ENCODE measurements around the gene ADGRD1. TPM values are rescaled to one million over a fixed set of nuclear protein-coding genes. Genes with fewer than 3 reads are reported as not detected.
A peak's percentile ranks its signal among the peaks of the same experiment; 100 is the strongest.

Gene ADGRD1
- total RNA-seq, 4 donors from 2014 or later = 28.2 to 52.4 (median 41.8) TPM

- H3K4me3 ChIP-seq = no peak overlapping the region
- no peak overlapping the region for H3K27ac ChIP-seq (replicated peaks in 1 of 4)
- H3K36me3 ChIP-seq = no peaks in the 10 kb centered on the region
- peaks cover 0 to 30% (median 9%) of the 10 kb centered on the region in 4 donors for H3K9me3 ChIP-seq
- peaks cover 0 to 19% (median 0%) of the 10 kb centered on the region in 4 donors for H3K27me3 ChIP-seq
- intact Hi-C loops (cut with DNase I) = no loop called here
- H3K4me1 ChIP-seq = no peaks in the 10 kb centered on the region
- DNase-seq (ENCODE audit: extremely low spot score) = peak; percentile 53
- no peak for TF ChIP-seq POLR2A (IDR thresholded peaks at IDR 0.05; ENCODE audit: low read depth)
- TF ChIP-seq CTCF (IDR thresholded peaks at IDR 0.05) = no peak
- no peak for TF ChIP-seq EP300 (IDR thresholded peaks at IDR 0.05)
- no peak for TF ChIP-seq POLR2AphosphoS5 (IDR thresholded peaks at IDR 0.05)
- WGBS = 83% methylated on average over 1 of the region's 1 CpG
Observed at GRCh38 chr12:131177599-131177998, 223.9 kb downstream of the ADGRD1 start.

GRCh38 chr12:131187602-131188001 lies 233.9 kb downstream of the ADGRD1 start:
- Histone ChIP-seq H3K9me3 (no peaks in the 10 kb centered on the region), H3K36me3 (no peaks in the 10 kb centered on the region), H3K4me1 (no peaks in the 10 kb centered on the region), H3K27ac (replicated peaks in 1 of 4) (no peak overlapping the region), H3K27me3 (peaks cover 0 to 2% (median 0%) of the 10 kb centered on the region in 4 donors), H3K4me3 (no peak overlapping the region)
- no peak for DNase-seq (ENCODE audit: extremely low spot score)
- WGBS = 78% methylated on average over 1 of the region's 1 CpG
- no peak for TF ChIP-seq CTCF (IDR thresholded peaks at IDR 0.05)
- intact Hi-C loops (cut with DNase I) = no loop called here

- no peaks in the 10 kb centered on the region for H3K9me3 ChIP-seq
- H3K36me3 ChIP-seq = no peaks in the 10 kb centered on the region
- H3K27me3 ChIP-seq = peaks cover 0 to 9% (median 0%) of the 10 kb centered on the region in 4 donors
- WGBS = 91% methylated on average over 5 of the region's 6 CpGs
- intact Hi-C loops (cut with DNase I) = no loop called here
- H3K4me1 ChIP-seq = no peaks in the 10 kb centered on the region
- peak; percentile 74 for DNase-seq (ENCODE audit: extremely low spot score)
- H3K27ac ChIP-seq (replicated peaks in 1 of 4) = no peak overlapping the region
- no peak overlapping the region for H3K4me3 ChIP-seq
- TF ChIP-seq EP300 (IDR thresholded peaks at IDR 0.05) (no peak), POLR2A (IDR thresholded peaks at IDR 0.05; ENCODE audit: low read depth) (no peak), POLR2AphosphoS5 (IDR thresholded peaks at IDR 0.05) (no peak), CTCF (IDR thresholded peaks at IDR 0.05) (no peak)
Observed at GRCh38 chr12:131188131-131189050, 234.7 kb downstream of the ADGRD1 start.

- H3K27ac ChIP-seq (replicated peaks in 1 of 4) = no peak overlapping the region
- H3K4me3 ChIP-seq = no peak overlapping the region
- TF ChIP-seq EP300 (IDR thresholded peaks at IDR 0.05) (no peak), POLR2A (IDR thresholded peaks at IDR 0.05; ENCODE audit: low read depth) (no peak), CTCF (IDR thresholded peaks at IDR 0.05) (no peak), POLR2AphosphoS5 (IDR thresholded peaks at IDR 0.05) (no peak)
- no CpG with 5 or more reads among the region's 1 CpG for WGBS
- no peaks in the 10 kb centered on the region for H3K4me1 ChIP-seq
- intact Hi-C loops (cut with DNase I) = no loop called here
- no peaks in the 10 kb centered on the region for H3K36me3 ChIP-seq
- no peaks in the 10 kb centered on the region for H3K9me3 ChIP-seq
- peaks cover 0 to 13% (median 0%) of the 10 kb centered on the region in 4 donors for H3K27me3 ChIP-seq
- peak; percentile 55 for DNase-seq (ENCODE audit: extremely low spot score)
Observed at GRCh38 chr12:131189781-131190180, 236.1 kb downstream of the ADGRD1 start.

Measured in esophagus muscularis mucosa (tissue), 4 donors.